CD4-positive, alpha-beta memory T cell (primary cell): Measurements from ENCODE around the gene RAB33A. TPM values are rescaled to one million over a fixed set of nuclear protein-coding genes. Genes with fewer than 3 reads are reported as not detected.

Source experiments
- CTCF ChIA-PET: fragments of 350-600 bp; sonication (Branson Sonifier 250); formaldehyde crosslinking; loops from one replicate; lab custom pipeline; 2021; ENCODE audit warnings: inconsistent platforms; ENCODE audit not compliant: partially characterized antibody; lab: Charles Lee
- POLR2A ChIA-PET: fragments of 350-600 bp; sonication (Branson Sonifier 250); formaldehyde crosslinking; loops from one replicate; lab custom pipeline; 2021; ENCODE audit not compliant: partially characterized antibody; lab: Charles Lee
- DNase-seq, 5 donors: peaks; one replicate each; pipeline versions ENCODE4 v3.0.0 to v3.0.0-alpha.2; 2020 to 2022; ENCODE audit warnings: mixed read lengths in 1 of 5
- H3K27ac ChIP-seq: one replicate; pipeline ENCODE4 v1.7.0; 2013; ENCODE audit warnings: low read depth, low read length
- H3K27me3 ChIP-seq: 2 replicates; pipeline ENCODE4 v1.7.0; 2013; ENCODE audit warnings: mild to moderate bottlenecking, low read length, moderate library complexity; ENCODE audit not compliant: insufficient read depth
- H3K36me3 ChIP-seq: 2 replicates; pipeline ENCODE4 v1.7.0; 2013; ENCODE audit warnings: mild to moderate bottlenecking, low read length, moderate library complexity; ENCODE audit not compliant: insufficient read depth
- H3K4me1 ChIP-seq: 2 replicates; pipeline ENCODE4 v1.7.0; 2013; ENCODE audit warnings: mild to moderate bottlenecking, low read length, moderate library complexity; ENCODE audit not compliant: insufficient read depth
- H3K4me3 ChIP-seq, 2 donors: one replicate each; pipeline ENCODE4 v1.7.0; 2013; ENCODE audit warnings: low read length in 2 of 2, mild to moderate bottlenecking in 1 of 2
- H3K9me3 ChIP-seq, 2 donors: one replicate each; pipeline ENCODE4 v1.7.0; 2013; ENCODE audit warnings: low read length in 2 of 2, control low read depth in 1 of 2; ENCODE audit not compliant: control insufficient read depth in 1 of 2
- H3K27ac Mint-ChIP-seq, 7 donors: one replicate each; pipeline ENCODE4 v1.8.0; 2020 to 2021; ENCODE audit warnings: mixed read lengths in 7 of 7, mild to moderate bottlenecking in 6 of 7, inconsistent platforms in 3 of 7, moderate library complexity in 3 of 7
- H3K27me3 Mint-ChIP-seq, 2 donors: one replicate each; pipeline ENCODE4 v1.8.0; 2020 to 2021; ENCODE audit warnings: mixed read lengths in 2 of 2
- H3K36me3 Mint-ChIP-seq, 2 donors: one replicate each; pipeline ENCODE4 v1.8.0; 2020 to 2021; ENCODE audit warnings: mixed read lengths in 2 of 2, inconsistent platforms in 1 of 2, mild to moderate bottlenecking in 1 of 2
- H3K4me1 Mint-ChIP-seq, 4 donors: one replicate each; pipeline ENCODE4 v1.8.0; 2020 to 2021; ENCODE audit warnings: mixed read lengths in 4 of 4, mild to moderate bottlenecking in 1 of 4
- H3K4me3 Mint-ChIP-seq, 8 donors: one replicate each; pipeline ENCODE4 v1.8.0; 2020 to 2021; ENCODE audit warnings: mixed read lengths in 8 of 8, mild to moderate bottlenecking in 7 of 8, moderate library complexity in 6 of 8, inconsistent platforms in 3 of 8
- H3K9me3 Mint-ChIP-seq, 8 donors: one replicate each; pipeline ENCODE4 v1.8.0; 2020 to 2021; ENCODE audit warnings: mixed read lengths in 8 of 8, mild to moderate bottlenecking in 5 of 8, inconsistent platforms in 3 of 8, moderate library complexity in 1 of 8
- intact Hi-C: fragments of 100-400 bp; cut with micrococcal nuclease; formaldehyde crosslinking; loops from one replicate; pipeline ENCODE4 v1.15.1; 2023
- polyA plus RNA-seq, 2 donors: library from polyadenylated mRNA; unstranded; fragments of 300-500 nt; fragmentation: Illumina TruSeq; gene quantifications; one replicate each; pipeline ENCODE4 v1.2.3, GENCODE V29; 2021
- total RNA-seq, 2 experiments: library from RNA; stranded (reverse); gene quantifications; one replicate each; pipeline ENCODE4 v1.2.3, GENCODE V29; 2021

The RAB33A gene
- total and polyA plus RNA-seq, 4 experiments from 2014 or later = 5.6 to 10.1 (median 9.9) TPM

- Mint-ChIP-seq H3K4me1 (peaks cover 26 to 62% (median 37%) of the 10 kb centered on the region in 4 donors), H3K9me3 (no peaks in the 10 kb centered on the region), H3K27me3 (no peaks in the 10 kb centered on the region), H3K27ac (peak overlapping the region in 3 of 7 donors; percentile 50 to 87 (median 60)), H3K36me3 (peaks cover 8 to 17% of the 10 kb centered on the region in 2 donors), H3K4me3 (peak overlapping the region in 2 of 8 donors; percentile 16 to 71)
- Histone ChIP-seq H3K36me3 (no peaks in the 10 kb centered on the region), H3K4me3 (no peak overlapping the region), H3K4me1 (peaks cover 46% of the 10 kb centered on the region), H3K27me3 (no peaks in the 10 kb centered on the region), H3K27ac (no peak overlapping the region), H3K9me3 (no peaks in the 10 kb centered on the region)
- CTCF ChIA-PET = no interaction called here
- intact Hi-C loops = no loop called here
- POLR2A ChIA-PET = no interaction called here
- no peak for DNase-seq
Observed at GRCh38 chrX:130176942-130177341, 5.2 kb downstream of the RAB33A start.

DNA sequence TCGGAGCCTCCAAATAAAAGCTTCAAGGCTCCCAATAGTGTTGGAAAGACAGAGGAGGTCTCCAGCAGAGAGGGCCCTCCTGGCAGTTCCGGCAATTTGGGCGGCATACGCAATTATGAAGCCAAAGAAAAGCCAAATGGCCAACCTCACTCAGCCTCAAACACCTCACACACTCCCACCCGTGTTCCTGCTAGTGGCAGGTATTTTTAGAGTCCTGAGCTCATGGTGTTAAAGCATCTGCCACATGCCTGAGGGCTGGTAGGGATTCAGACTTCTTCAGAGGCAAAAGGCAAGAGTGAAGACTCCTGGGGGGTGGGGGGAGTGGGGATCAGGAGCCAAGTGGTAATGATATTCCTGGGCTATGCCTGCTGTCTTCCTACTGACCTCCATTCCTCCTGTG, 7.4 kb downstream of the RAB33A start:
- Mint-ChIP-seq H3K4me3 (no peak overlapping the region), H3K27ac (peak overlapping the region in 2 of 7 donors; percentile 68 to 79), H3K9me3 (peaks cover 0 to 1% (median 0%) of the 10 kb centered on the region in 8 donors), H3K4me1 (peaks cover 26 to 52% (median 36%) of the 10 kb centered on the region in 4 donors), H3K27me3 (no peaks in the 10 kb centered on the region), H3K36me3 (peaks cover 8 to 14% of the 10 kb centered on the region in 2 donors)
- ChIA-PET CTCF (interaction anchor here (1.5 to 2.3 kb wide), 2 partner anchors 14 to 99 kb away, joined by 4 to 7 read pairs; no protein-coding TSS in a partner anchor), POLR2A (interaction anchor here (1.0 kb wide), 1 partner anchor 8 kb away, joined by 3 read pairs; the partner anchor contains the start of gene RAB33A)
- Histone ChIP-seq H3K4me1 (peaks cover 49% of the 10 kb centered on the region), H3K27me3 (no peaks in the 10 kb centered on the region), H3K4me3 (no peak overlapping the region), H3K27ac (no peak overlapping the region), H3K36me3 (no peaks in the 10 kb centered on the region), H3K9me3 (no peaks in the 10 kb centered on the region)
- intact Hi-C loops = no loop called here
- DNase-seq = no peak

GRCh38 chrX:130179579-130180215, 7.9 kb downstream of the RAB33A start:
- Histone ChIP-seq H3K27me3 (no peaks in the 10 kb centered on the region), H3K9me3 (no peaks in the 10 kb centered on the region), H3K4me1 (peaks cover 49% of the 10 kb centered on the region), H3K4me3 (no peak overlapping the region), H3K27ac (no peak overlapping the region), H3K36me3 (no peaks in the 10 kb centered on the region)
- no peak overlapping the region for H3K4me3 Mint-ChIP-seq
- no peaks in the 10 kb centered on the region for H3K27me3 Mint-ChIP-seq
- peaks cover 8 to 14% of the 10 kb centered on the region in 2 donors for H3K36me3 Mint-ChIP-seq
- ChIA-PET POLR2A (interaction anchor here (1.0 to 1.1 kb wide), 3 partner anchors 8 to 14 kb away, joined by 3 to 4 read pairs (median 3); partner anchors contain the start of genes AIFM1 and RAB33A), CTCF (interaction anchor here (1.5 to 2.3 kb wide), 2 partner anchors 13 to 99 kb away, joined by 4 to 7 read pairs; no protein-coding TSS in a partner anchor)
- peaks cover 26 to 48% (median 36%) of the 10 kb centered on the region in 4 donors for H3K4me1 Mint-ChIP-seq
- peaks cover 0 to 2% (median 0%) of the 10 kb centered on the region in 8 donors for H3K9me3 Mint-ChIP-seq
- intact Hi-C loops = no loop called here
- H3K27ac Mint-ChIP-seq = peak overlapping the region in 5 of 7 donors; percentile 7 to 79 (median 26)
- no peak for DNase-seq

GRCh38 chrX:130184168-130184567, 12.4 kb downstream of the RAB33A start:
- intact Hi-C loops = no loop called here
- no peak for DNase-seq
- H3K27me3 Mint-ChIP-seq = no peaks in the 10 kb centered on the region
- POLR2A ChIA-PET = interaction anchor here (5.7 kb wide), 1 partner anchor 12 kb away, joined by 28 read pairs; the partner anchor contains the start of gene RAB33A
- H3K9me3 ChIP-seq = no peaks in the 10 kb centered on the region
- H3K27ac ChIP-seq = no peak overlapping the region
- peaks cover 0 to 2% (median 0%) of the 10 kb centered on the region in 8 donors for H3K9me3 Mint-ChIP-seq
- no peaks in the 10 kb centered on the region for H3K27me3 ChIP-seq
- CTCF ChIA-PET = interaction anchor here (2.0 kb wide), 1 partner anchor 104 kb away, joined by 10 read pairs; no protein-coding TSS in a partner anchor
- H3K4me1 Mint-ChIP-seq = peaks cover 8 to 23% (median 14%) of the 10 kb centered on the region in 4 donors
- H3K4me1 ChIP-seq = peaks cover 19% of the 10 kb centered on the region
- H3K36me3 Mint-ChIP-seq = peaks cover 4 to 5% of the 10 kb centered on the region in 2 donors
- no peaks in the 10 kb centered on the region for H3K36me3 ChIP-seq
- no peak overlapping the region for H3K4me3 ChIP-seq
- H3K4me3 Mint-ChIP-seq = peak overlapping the region in 3 of 8 donors; percentile 35 to 65 (median 57)
- peak overlapping the region; percentile 29 to 88 (median 70) for H3K27ac Mint-ChIP-seq

DNA sequence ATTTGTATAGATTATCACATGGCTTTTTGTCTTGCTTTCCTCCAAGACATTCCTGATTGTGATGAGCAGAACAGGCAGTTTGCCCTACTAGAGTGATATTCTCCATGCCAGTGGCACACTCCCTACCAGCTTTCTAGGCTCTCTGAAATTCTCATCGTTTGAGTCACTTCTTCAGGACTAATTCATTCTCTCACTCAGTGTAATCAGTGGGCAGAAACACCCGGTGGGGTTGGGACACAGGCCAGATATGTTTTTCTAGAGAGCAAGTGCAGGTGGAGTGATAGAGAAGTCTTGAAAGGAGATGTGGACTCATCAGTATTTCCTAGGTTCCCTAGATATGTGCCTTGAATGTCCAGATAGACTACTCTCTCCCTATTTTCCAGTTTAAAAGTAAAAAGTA, 13.1 kb downstream of the RAB33A start:
- H3K36me3 Mint-ChIP-seq = peaks cover 0 to under 1% of the 10 kb centered on the region in 2 donors
- H3K4me1 Mint-ChIP-seq = peaks cover 5 to 18% (median 11%) of the 10 kb centered on the region in 4 donors
- H3K27me3 Mint-ChIP-seq = no peaks in the 10 kb centered on the region
- no peak for DNase-seq
- no peaks in the 10 kb centered on the region for H3K9me3 ChIP-seq
- H3K4me1 ChIP-seq = peaks cover 15% of the 10 kb centered on the region
- no peaks in the 10 kb centered on the region for H3K36me3 ChIP-seq
- H3K27me3 ChIP-seq = no peaks in the 10 kb centered on the region
- intact Hi-C loops = no loop called here
- no peak overlapping the region for H3K4me3 Mint-ChIP-seq
- peaks cover 0 to 2% (median 0%) of the 10 kb centered on the region in 8 donors for H3K9me3 Mint-ChIP-seq
- H3K27ac Mint-ChIP-seq = peak overlapping the region in 4 of 7 donors; percentile 6 to 70 (median 14)
- H3K27ac ChIP-seq = no peak overlapping the region
- H3K4me3 ChIP-seq = no peak overlapping the region
- POLR2A ChIA-PET = interaction anchor here (5.7 kb wide), 1 partner anchor 13 kb away, joined by 28 read pairs; the partner anchor contains the start of gene RAB33A
- CTCF ChIA-PET = no interaction called here

DNA sequence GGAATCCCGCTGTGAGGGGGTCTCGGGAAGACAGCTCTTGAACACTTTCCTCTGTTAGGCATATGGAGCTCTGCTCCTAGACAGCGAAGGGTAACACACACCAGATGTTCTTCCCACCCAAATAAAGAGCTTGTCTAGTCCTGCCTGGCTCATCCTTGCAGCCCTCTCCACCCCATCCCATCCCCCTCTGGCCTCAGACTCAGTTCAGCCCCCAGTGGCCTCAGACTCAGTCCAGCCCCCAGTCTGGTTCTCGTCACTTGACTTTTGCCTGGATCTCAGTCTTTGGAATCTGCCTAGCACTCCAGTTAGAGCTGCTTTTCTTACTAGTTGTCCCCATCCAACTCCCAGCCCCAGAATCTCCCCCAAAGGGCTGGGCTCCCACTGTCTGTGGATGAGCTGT, 14.9 kb downstream of the RAB33A start:
- H3K4me3 Mint-ChIP-seq = no peak overlapping the region
- Histone ChIP-seq H3K9me3 (no peaks in the 10 kb centered on the region), H3K4me3 (no peak overlapping the region), H3K36me3 (no peaks in the 10 kb centered on the region), H3K27ac (no peak overlapping the region), H3K4me1 (peaks cover 15% of the 10 kb centered on the region), H3K27me3 (no peaks in the 10 kb centered on the region)
- H3K27me3 Mint-ChIP-seq = no peaks in the 10 kb centered on the region
- DNase-seq = no peak
- H3K27ac Mint-ChIP-seq = peak overlapping the region in 3 of 7 donors; percentile 10 to 84 (median 60)
- CTCF ChIA-PET = interaction anchor here (0.6 to 1.5 kb wide), 6 partner anchors 11 to 215 kb away, joined by 3 to 5 read pairs (median 4); no protein-coding TSS in a partner anchor
- intact Hi-C loops = no loop called here
- POLR2A ChIA-PET = interaction anchor here (0.9 to 5.7 kb wide), 2 partner anchors 15 to 105 kb away, joined by 5 to 28 read pairs; partner anchors contain the start of gene RAB33A
- peaks cover 0 to 2% (median 0%) of the 10 kb centered on the region in 8 donors for H3K9me3 Mint-ChIP-seq
- H3K4me1 Mint-ChIP-seq = peaks cover 5 to 15% (median 8%) of the 10 kb centered on the region in 4 donors
- H3K36me3 Mint-ChIP-seq = no peaks in the 10 kb centered on the region

- Histone ChIP-seq H3K27ac (no peak overlapping the region), H3K4me1 (peaks cover 5% of the 10 kb centered on the region), H3K4me3 (no peak overlapping the region), H3K36me3 (no peaks in the 10 kb centered on the region), H3K27me3 (no peaks in the 10 kb centered on the region), H3K9me3 (no peaks in the 10 kb centered on the region)
- ChIA-PET CTCF (interaction anchor here (0.9 to 6.3 kb wide), 5 partner anchors 17 to 130 kb away, joined by 3 to 77 read pairs (median 14); no protein-coding TSS in a partner anchor), POLR2A (interaction anchor here (0.6 kb wide), 1 partner anchor 257 kb away, joined by 4 read pairs; no protein-coding TSS in a partner anchor)
- H3K27me3 Mint-ChIP-seq = peaks cover 0 to 2% of the 10 kb centered on the region in 2 donors
- intact Hi-C loops = no loop called here
- no peak overlapping the region for H3K4me3 Mint-ChIP-seq
- no peak for DNase-seq
- no peaks in the 10 kb centered on the region for H3K9me3 Mint-ChIP-seq
- H3K4me1 Mint-ChIP-seq = peaks cover 0 to 5% (median 2%) of the 10 kb centered on the region in 4 donors
- peak overlapping the region in 1 of 7 donors; percentile 12 for H3K27ac Mint-ChIP-seq
- H3K36me3 Mint-ChIP-seq = no peaks in the 10 kb centered on the region
Observed at GRCh38 chrX:130190801-130191200, 19.0 kb downstream of the RAB33A start.
